C4-2B (cell line): ENCODE measurements around the gene FLRT3.

Source experiments
- CTCF ChIP-seq: fragments of 450-650 bp; conservative IDR thresholded peaks from 2 replicates; pipeline ENCODE4 v1.5.1; 2017; ENCODE audit warnings: mild to moderate bottlenecking
- ZFX ChIP-seq: fragments of 450-650 bp; IDR thresholded peaks from 2 replicates; pipeline ENCODE4 v1.6.1; 2017

GRCh38 chr20:14375416-14375985 is 38.1 kb upstream of the FLRT3 start:
- TF ChIP-seq CTCF (no peak), ZFX (no peak)
